ENCODE results near the gene WNK1.

DNA sequence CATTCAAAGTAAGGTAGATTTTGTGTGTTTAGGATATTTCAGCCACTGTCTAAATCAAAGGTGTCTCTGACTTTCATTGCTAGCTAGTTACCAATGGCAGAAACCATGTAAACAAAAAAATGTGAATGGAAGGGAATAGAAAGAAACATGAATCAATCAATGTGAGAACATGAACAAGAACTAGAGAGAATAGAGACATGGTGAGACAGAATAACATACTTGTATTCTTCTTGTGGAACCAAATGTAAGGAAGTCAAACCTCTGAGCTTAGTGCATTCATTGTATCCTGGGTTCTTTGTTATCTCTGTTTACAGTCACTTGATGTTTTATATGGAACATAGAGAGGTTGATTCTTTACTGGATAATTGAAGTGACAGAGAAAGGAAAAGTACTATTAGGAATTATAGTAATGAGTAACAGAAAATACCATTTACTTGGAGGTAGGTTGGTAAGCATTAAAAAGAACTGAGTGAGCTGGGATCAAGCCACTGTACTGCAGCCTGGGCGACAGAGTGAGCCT lies 2.6 kb upstream of the WNK1 start:
- TF ChIP-seq, protein P1, sequence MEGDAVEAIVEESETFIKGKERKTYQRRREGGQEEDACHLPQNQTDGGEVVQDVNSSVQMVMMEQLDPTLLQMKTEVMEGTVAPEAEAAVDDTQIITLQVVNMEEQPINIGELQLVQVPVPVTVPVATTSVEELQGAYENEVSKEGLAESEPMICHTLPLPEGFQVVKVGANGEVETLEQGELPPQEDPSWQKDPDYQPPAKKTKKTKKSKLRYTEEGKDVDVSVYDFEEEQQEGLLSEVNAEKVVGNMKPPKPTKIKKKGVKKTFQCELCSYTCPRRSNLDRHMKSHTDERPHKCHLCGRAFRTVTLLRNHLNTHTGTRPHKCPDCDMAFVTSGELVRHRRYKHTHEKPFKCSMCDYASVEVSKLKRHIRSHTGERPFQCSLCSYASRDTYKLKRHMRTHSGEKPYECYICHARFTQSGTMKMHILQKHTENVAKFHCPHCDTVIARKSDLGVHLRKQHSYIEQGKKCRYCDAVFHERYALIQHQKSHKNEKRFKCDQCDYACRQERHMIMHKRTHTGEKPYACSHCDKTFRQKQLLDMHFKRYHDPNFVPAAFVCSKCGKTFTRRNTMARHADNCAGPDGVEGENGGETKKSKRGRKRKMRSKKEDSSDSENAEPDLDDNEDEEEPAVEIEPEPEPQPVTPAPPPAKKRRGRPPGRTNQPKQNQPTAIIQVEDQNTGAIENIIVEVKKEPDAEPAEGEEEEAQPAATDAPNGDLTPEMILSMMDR (conservative IDR thresholded peaks at IDR 0.05; ENCODE audit: low read length) = no peak
- TF ChIP-seq EZH2phosphoT487 (IDR thresholded peaks at IDR 0.05; ENCODE audit: borderline replicate concordance, low read depth, low read length) = no peak
